HL-60 (cell line): ENCODE data around the gene IZUMO4.

Experiments used
- CTCF ChIP-seq: IDR thresholded peaks from one replicate; pipeline ENCODE4 v1.5.1; 2011; ENCODE audit warnings: low read length, control low read depth, inconsistent platforms; ENCODE audit not compliant: insufficient read depth
- POLR2AphosphoS5 ChIP-seq: IDR thresholded peaks from 2 replicates; pipeline ENCODE4 v1.6.1; 2012; ENCODE audit warnings: low read depth

- TF ChIP-seq CTCF (no peak), POLR2AphosphoS5 (no peak)
Observed at GRCh38 chr19:2126879-2127518, 30.3 kb downstream of the IZUMO4 start.
